Measurements from ENCODE around the gene XIRP2. TPM values are rescaled to one million over a fixed set of nuclear protein-coding genes. Genes with fewer than 3 reads are reported as not detected.

The XIRP2 gene
- total and polyA plus RNA-seq, 2 of the 4 experiments (the other 2 are of a cell fraction): 0.05 to 0.18 TPM

GRCh38 chr2:167187978-167188967 is 300.0 kb downstream of the XIRP2 start:
- Histone ChIP-seq H3K27me3 (ENCODE audit: control insufficient read depth, insufficient read depth, low read length) (no peaks in the 10 kb centered on the region), H4K91ac (ENCODE audit: insufficient read depth, low read depth, low read length) (no peak overlapping the region), H3K4me2 (ENCODE audit: low read depth, low read length) (no peak overlapping the region), H3K36me3 (ENCODE audit: control insufficient read depth, insufficient read depth, low read length) (no peaks in the 10 kb centered on the region), H2BK20ac (ENCODE audit: low read depth, low read length) (no peak overlapping the region), H2AFZ (replicated peaks; ENCODE audit: low read length, poor library complexity) (no peak overlapping the region), H2BK15ac (ENCODE audit: low read depth, low read length) (no peak overlapping the region), H3K9me1 (ENCODE audit: insufficient read depth, low read length) (no peaks in the 10 kb centered on the region), H3K18ac (ENCODE audit: low read depth, low read length) (no peak overlapping the region), H2AK9ac (replicated peaks; ENCODE audit: low read depth, low read length, poor library complexity) (no peak overlapping the region), H4K8ac (ENCODE audit: low read depth in 2 of 2, low read length in 2 of 2) (no peak overlapping the region), H2AK5ac (ENCODE audit: low read depth, low read length) (no peak overlapping the region), H3K27ac (ENCODE audit: insufficient read depth, low read length) (no peak overlapping the region), H3K56ac (ENCODE audit: extremely low read depth, insufficient read depth, low read length) (no peak overlapping the region), H3K4me3 (ENCODE audit: insufficient read depth, low read depth, low read length) (no peak overlapping the region), H3K79me1 (ENCODE audit: low read depth in 1 of 2, low read length in 2 of 2) (no peaks in the 10 kb centered on the region), H3K4ac (ENCODE audit: low read depth, low read length) (no peak overlapping the region), H3K4me1 (ENCODE audit: control insufficient read depth, insufficient read depth, low read length) (no peaks in the 10 kb centered on the region), H4K5ac (ENCODE audit: low read depth, low read length) (no peak overlapping the region), H3K9ac (ENCODE audit: low read depth, low read length) (no peak overlapping the region), H3K9me3 (ENCODE audit: control insufficient read depth, insufficient read depth, low read length) (no peaks in the 10 kb centered on the region), H3K23ac (ENCODE audit: low read depth, low read length) (no peak overlapping the region), H2BK120ac (ENCODE audit: low read depth, low read length) (no peak overlapping the region), H2BK5ac (ENCODE audit: low read depth, low read length, poor library complexity, severe bottlenecking) (no peak overlapping the region), H4K20me1 (ENCODE audit: insufficient read depth, low read length) (no peaks in the 10 kb centered on the region), H3K14ac (replicated peaks; ENCODE audit: low read depth, low read length) (no peak overlapping the region)
- ATAC-seq (ENCODE audit: low read depth) (no peak), DNase-seq (no peak)
- in situ Hi-C loops (cut with MboI; ENCODE audit: low sequenced_read_pairs) (no loop called here), intact Hi-C loops (cut with micrococcal nuclease) (no loop called here), dilution Hi-C loops (cut with HindIII; ENCODE audit: low sequenced_read_pairs, unreplicated experiment) (no loop called here)
- ChIA-PET CTCF (interaction anchor here (1.4 kb wide), 1 partner anchor 23 kb away, joined by 4 read pairs; no protein-coding TSS in a partner anchor), POLR2A (ENCODE audit: unreplicated experiment) (no interaction called here)
- WGBS, 2 experiments (ENCODE audit: extremely low coverage in 2 of 2, insufficient read length in 1 of 2): no CpG with 5 or more reads among the region's 5 CpGs
- BruUV-seq (replicated peaks): no TSS peak
- no peak for TF ChIP-seq MAFK (IDR thresholded peaks at IDR 0.05; ENCODE audit: low read depth, low read length)
- no peak for TF ChIP-seq CEBPB (IDR thresholded peaks at IDR 0.05; ENCODE audit: low read depth, low read length)
- TF ChIP-seq, protein P1, sequence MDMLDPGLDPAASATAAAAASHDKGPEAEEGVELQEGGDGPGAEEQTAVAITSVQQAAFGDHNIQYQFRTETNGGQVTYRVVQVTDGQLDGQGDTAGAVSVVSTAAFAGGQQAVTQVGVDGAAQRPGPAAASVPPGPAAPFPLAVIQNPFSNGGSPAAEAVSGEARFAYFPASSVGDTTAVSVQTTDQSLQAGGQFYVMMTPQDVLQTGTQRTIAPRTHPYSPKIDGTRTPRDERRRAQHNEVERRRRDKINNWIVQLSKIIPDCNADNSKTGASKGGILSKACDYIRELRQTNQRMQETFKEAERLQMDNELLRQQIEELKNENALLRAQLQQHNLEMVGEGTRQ (IDR thresholded peaks at IDR 0.05; ENCODE audit: low read depth, low read length): no peak
